SK-N-SH (cell line): ENCODE data around the gene SAMD1. TPM values are rescaled to one million over a fixed set of nuclear protein-coding genes. Genes with fewer than 3 reads are reported as not detected.

Experiments
- FOXM1 ChIP-seq: IDR thresholded peaks from 2 replicates; pipeline ENCODE4 v1.4.0; 2012; ENCODE audit warnings: low read depth, mild to moderate bottlenecking
- GATA2 ChIP-seq: sonication (generic); formaldehyde crosslinking; IDR thresholded peaks from 2 replicates; pipeline ENCODE4 v1.5.0; 2020; ENCODE audit warnings: mild to moderate bottlenecking, missing genetic modification reagents
- MEF2A ChIP-seq: IDR thresholded peaks from 2 replicates; pipeline ENCODE4 v1.4.0; 2012; ENCODE audit warnings: low read depth, borderline replicate concordance
- MXI1 ChIP-seq: IDR thresholded peaks from 2 replicates; pipeline ENCODE4 v1.6.1; 2012; ENCODE audit warnings: mild to moderate bottlenecking, low read depth, low read length, improper control_type of control experiment
- polyA plus RNA-seq, 3 experiments: library from polyadenylated mRNA; depleted of rRNA; stranded (reverse); fragments of >200 nt; gene quantifications; 2 replicates each; pipeline ENCODE4 v1.2.3, GENCODE V29; 2012
- TF ChIP-seq, protein P1 (sequence below): IDR thresholded peaks from 2 replicates; pipeline ENCODE4; 2012

Gene SAMD1
- polyA plus RNA-seq, 1 of the 3 experiments (the other 2 are of a cell fraction), result 19.0 TPM

DNA sequence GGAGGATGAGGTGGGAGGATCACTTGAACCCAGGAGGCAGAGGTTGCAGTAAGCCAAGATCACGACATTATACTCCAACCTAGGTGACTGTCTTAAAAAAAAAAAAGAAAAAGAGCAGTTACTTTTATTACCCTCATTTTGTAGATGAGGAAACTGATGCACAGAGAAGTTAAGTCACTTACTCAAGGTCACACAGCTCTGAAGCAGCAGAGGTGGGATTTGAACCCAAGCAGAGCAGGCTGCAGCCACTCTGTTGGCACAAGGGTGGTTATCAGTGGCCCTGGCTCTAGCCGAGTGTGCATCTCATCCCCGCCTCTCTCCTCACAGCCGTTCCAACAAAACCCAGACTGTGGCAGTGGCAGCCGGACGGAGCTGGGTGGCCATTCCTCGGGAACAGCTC is 51.4 kb downstream of the SAMD1 start (continued):
- TF ChIP-seq MEF2A (no peak), MXI1 (no peak), FOXM1 (no peak), GATA2 (no peak)
- TF ChIP-seq, protein P1, sequence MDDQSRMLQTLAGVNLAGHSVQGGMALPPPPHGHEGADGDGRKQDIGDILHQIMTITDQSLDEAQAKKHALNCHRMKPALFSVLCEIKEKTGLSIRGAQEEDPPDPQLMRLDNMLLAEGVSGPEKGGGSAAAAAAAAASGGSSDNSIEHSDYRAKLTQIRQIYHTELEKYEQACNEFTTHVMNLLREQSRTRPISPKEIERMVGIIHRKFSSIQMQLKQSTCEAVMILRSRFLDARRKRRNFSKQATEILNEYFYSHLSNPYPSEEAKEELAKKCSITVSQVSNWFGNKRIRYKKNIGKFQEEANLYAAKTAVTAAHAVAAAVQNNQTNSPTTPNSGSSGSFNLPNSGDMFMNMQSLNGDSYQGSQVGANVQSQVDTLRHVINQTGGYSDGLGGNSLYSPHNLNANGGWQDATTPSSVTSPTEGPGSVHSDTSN, result no peak

Other genes with a start within 250 kb of the SAMD1 start
- 0.53 and 0.57 TPM in 2 replicates for gene NANOS3, start 213.6 kb downstream of the SAMD1 start, polyA plus RNA-seq (2012; rRNA removed)
- 1.5 and 1.8 TPM in 2 replicates for gene BRME1, start 184.6 kb downstream of the SAMD1 start, polyA plus RNA-seq (2012; rRNA removed)
- 18.7 and 24.2 TPM in 2 replicates for gene CC2D1A, start 184.6 kb downstream of the SAMD1 start, polyA plus RNA-seq (2012; rRNA removed)
- gene PODNL1, start 152.3 kb downstream of the SAMD1 start, polyA plus RNA-seq (2012; rRNA removed), result 4.2 and 7.5 TPM in 2 replicates
- 36.7 and 55.6 TPM in 2 replicates for gene DCAF15, start 138.2 kb downstream of the SAMD1 start, polyA plus RNA-seq (2012; rRNA removed)
- 0.54 and 1.5 TPM in 2 replicates for gene RFX1, start 84.4 kb downstream of the SAMD1 start, polyA plus RNA-seq (2012; rRNA removed)
- not detected in 2 replicates for gene RLN3, start 62.6 kb downstream of the SAMD1 start, polyA plus RNA-seq (2012; rRNA removed)
- gene IL27RA, start 59.0 kb downstream of the SAMD1 start, polyA plus RNA-seq (2012; rRNA removed), result 9.3 TPM in 2 replicates
- gene PALM3, start 28.7 kb downstream of the SAMD1 start, polyA plus RNA-seq (2012; rRNA removed), result 5.2 and 5.5 TPM in 2 replicates
- gene MISP3, start 18.0 kb downstream of the SAMD1 start, polyA plus RNA-seq (2012; rRNA removed), result 1.6 and 2.6 TPM in 2 replicates
- not detected in 2 replicates for gene C19orf67, start 5.0 kb downstream of the SAMD1 start, polyA plus RNA-seq (2012; rRNA removed)
- 17.2 and 48.4 TPM in 2 replicates for gene PRKACA, start 27.0 kb upstream of the SAMD1 start, polyA plus RNA-seq (2012; rRNA removed)
- gene ASF1B, start 45.8 kb upstream of the SAMD1 start, polyA plus RNA-seq (2012; rRNA removed), result 17.8 and 19.0 TPM in 2 replicates
- 13.4 TPM in 2 replicates for gene ADGRL1, start 115.4 kb upstream of the SAMD1 start, polyA plus RNA-seq (2012; rRNA removed)